Spleen (tissue), 11 donors: ENCODE results near the gene ATP5PO. TPM values are rescaled to one million over a fixed set of nuclear protein-coding genes. Genes with fewer than 3 reads are reported as not detected.
A peak's percentile ranks its signal among the peaks of the same experiment; 100 is the strongest.

Source experiments
- DNase-seq: peaks from one replicate; pipeline ENCODE4 v3.0.0-alpha.2; 2020
- H3K27ac ChIP-seq, 8 donors: fragments of 200-600 bp; sonication (generic) in 7 of 8; 1 replicate in 4 of 8; 2 replicates in 4 of 8; pipeline versions ENCODE4 v1.5.0 to v1.8.0; 2016 to 2021; ENCODE audit warnings: inconsistent platforms in 4 of 8, mild to moderate bottlenecking in 4 of 8, moderate library complexity in 1 of 8
- H3K27me3 ChIP-seq, 7 donors: fragments of 200-600 bp; sonication (generic) in 6 of 7; replicated peaks in 1 of 7; 1 replicate in 4 of 7; 2 replicates in 3 of 7; pipeline versions ENCODE4 v1.5.0 to v1.8.0; 2016 to 2021; ENCODE audit warnings: inconsistent platforms in 3 of 7, mild to moderate bottlenecking in 1 of 7
- H3K36me3 ChIP-seq, 6 donors: fragments of 200-600 bp; sonication (generic) in 5 of 6; 1 replicate in 4 of 6; 2 replicates in 2 of 6; pipeline versions ENCODE4 v1.5.0 to v1.8.0; 2016 to 2021; ENCODE audit warnings: inconsistent platforms in 2 of 6
- H3K4me1 ChIP-seq, 6 donors: fragments of 200-600 bp; sonication (generic) in 5 of 6; 1 replicate in 3 of 6; 2 replicates in 3 of 6; pipeline versions ENCODE4 v1.5.0 to v1.8.0; 2016 to 2021; ENCODE audit warnings: inconsistent platforms in 3 of 6
- H3K4me3 ChIP-seq, 8 donors: fragments of 200-600 bp; sonication (generic) in 7 of 8; 1 replicate in 4 of 8; 2 replicates in 4 of 8; pipeline versions ENCODE4 v1.5.0 to v1.8.0; 2016 to 2021; ENCODE audit warnings: inconsistent platforms in 4 of 8, mild to moderate bottlenecking in 4 of 8, moderate library complexity in 2 of 8
- H3K9me3 ChIP-seq, 8 donors: fragments of 200-600 bp; sonication (generic) in 7 of 8; 1 replicate in 4 of 8; 2 replicates in 4 of 8; pipeline versions ENCODE4 v1.5.0 to v1.8.0; 2016 to 2021; ENCODE audit warnings: inconsistent platforms in 4 of 8
- POLR2A ChIP-seq, 3 donors: fragments of 450-650 bp; IDR thresholded peaks; one replicate each; pipeline ENCODE4 v1.5.1; 2017; ENCODE audit warnings: antibody characterized with exemption in 3 of 3, mild to moderate bottlenecking in 1 of 3
- POLR2AphosphoS5 ChIP-seq, 3 donors: sonication (generic); formaldehyde crosslinking; IDR thresholded peaks; one replicate each; pipeline ENCODE4 v1.5.1; 2017; ENCODE audit warnings: antibody characterized with exemption in 3 of 3
- WGBS, 5 donors: extraction: QIAGEN DNeasy Blood & Tissue Kit in 3 of 5; methylation state at CpG; one replicate each; pipeline versions ENCODE4 v1.1.5 to v1.1.7; 2013 to 2018; 5-methylcytosine and 5-hydroxymethylcytosine counted together
- intact Hi-C: fragments of 100-400 bp; cut with DNase I; formaldehyde crosslinking; loops from one replicate; pipeline ENCODE4 v1.15.0; 2023; ENCODE audit warnings: low total_unique reads
- polyA plus RNA-seq, 3 donors: library from polyadenylated mRNA; stranded (reverse); fragments of 200-250 nt; gene quantifications; one replicate each; pipeline ENCODE4 v1.2.1, GENCODE V29; 2013
- total RNA-seq, 7 donors: library from RNA; depleted of rRNA in 3 of 7; stranded (reverse); fragments of >200 nt in 3 of 7; fragmentation: NEBNext Ultra II Directional in 4 of 7; extraction: Animal tissue kit (Norgen Biotek cat#: 25700) in 4 of 7; gene quantifications; one replicate each; pipeline versions ENCODE4 v1.1.0 to v1.2.1, GENCODE V29; 2016 to 2021
- TF ChIP-seq, protein P1 (sequence below), 11 experiments: fragments of 200-600 bp in 7 of 11; fragments of 450-650 bp in 4 of 11; sonication (generic) in 4 of 11; IDR thresholded peaks in 8 of 11; conservative IDR thresholded peaks in 3 of 11; 1 replicate in 7 of 11; 2 replicates in 4 of 11; pipeline versions ENCODE4 v1.4.0 to v1.8.0; 2016 to 2021; ENCODE audit warnings: antibody characterized with exemption in 11 of 11, inconsistent platforms in 4 of 11, mild to moderate bottlenecking in 1 of 11
- donor health status: healthy with polysubstance abuse.
- donor health status: DM: no; HTN: no; CAD: no; lungs with moderate emphysema.
- donor health status: DM: no; HTN: no; CAD: no.
- donor health status: Bipolar disorder and iron deficiency.
- donor health status: healthy.
- donor health status: DM: no; HTN: no; CAD: no.
- donor health status: DM: yes; HTN: yes; CAD: no.

The ATP5PO gene
- total and polyA plus RNA-seq, 10 donors, result 97.6 to 286 (median 127) TPM

GRCh38 chr21:33883118-33883517 is 32.5 kb downstream of the ATP5PO start:
- WGBS, 5 donors, result 90 to 93% (median 91%) methylated on average over 12 of the region's 12 CpGs
- H3K4me3 ChIP-seq, result no peak overlapping the region
- TF ChIP-seq POLR2AphosphoS5 (IDR thresholded peaks at IDR 0.05), result no peak
- TF ChIP-seq, protein P1, sequence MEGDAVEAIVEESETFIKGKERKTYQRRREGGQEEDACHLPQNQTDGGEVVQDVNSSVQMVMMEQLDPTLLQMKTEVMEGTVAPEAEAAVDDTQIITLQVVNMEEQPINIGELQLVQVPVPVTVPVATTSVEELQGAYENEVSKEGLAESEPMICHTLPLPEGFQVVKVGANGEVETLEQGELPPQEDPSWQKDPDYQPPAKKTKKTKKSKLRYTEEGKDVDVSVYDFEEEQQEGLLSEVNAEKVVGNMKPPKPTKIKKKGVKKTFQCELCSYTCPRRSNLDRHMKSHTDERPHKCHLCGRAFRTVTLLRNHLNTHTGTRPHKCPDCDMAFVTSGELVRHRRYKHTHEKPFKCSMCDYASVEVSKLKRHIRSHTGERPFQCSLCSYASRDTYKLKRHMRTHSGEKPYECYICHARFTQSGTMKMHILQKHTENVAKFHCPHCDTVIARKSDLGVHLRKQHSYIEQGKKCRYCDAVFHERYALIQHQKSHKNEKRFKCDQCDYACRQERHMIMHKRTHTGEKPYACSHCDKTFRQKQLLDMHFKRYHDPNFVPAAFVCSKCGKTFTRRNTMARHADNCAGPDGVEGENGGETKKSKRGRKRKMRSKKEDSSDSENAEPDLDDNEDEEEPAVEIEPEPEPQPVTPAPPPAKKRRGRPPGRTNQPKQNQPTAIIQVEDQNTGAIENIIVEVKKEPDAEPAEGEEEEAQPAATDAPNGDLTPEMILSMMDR (IDR thresholded peaks at IDR 0.05 in 8 of 11, conservative IDR thresholded peaks at IDR 0.05 in 3 of 11), result no peak
- TF ChIP-seq POLR2A (IDR thresholded peaks at IDR 0.05), result no peak
- H3K27ac ChIP-seq, result no peak overlapping the region
- no peaks in the 10 kb centered on the region for H3K36me3 ChIP-seq
- no peaks in the 10 kb centered on the region for H3K27me3 ChIP-seq
- no peaks in the 10 kb centered on the region for H3K9me3 ChIP-seq
- no peak for DNase-seq
- intact Hi-C loops, result no loop called here
- H3K4me1 ChIP-seq, result no peaks in the 10 kb centered on the region

GRCh38 chr21:33881689-33882440 is 33.7 kb downstream of the ATP5PO start:
- no peak overlapping the region for H3K4me3 ChIP-seq
- peak; percentile 24 for DNase-seq
- TF ChIP-seq, protein P1 (IDR thresholded peaks at IDR 0.05 in 8 of 11, conservative IDR thresholded peaks at IDR 0.05 in 3 of 11), result no peak
- no peak for TF ChIP-seq POLR2AphosphoS5 (IDR thresholded peaks at IDR 0.05)
- intact Hi-C loops, result no loop called here
- H3K9me3 ChIP-seq, result no peaks in the 10 kb centered on the region
- H3K27me3 ChIP-seq, result no peaks in the 10 kb centered on the region
- WGBS, 5 donors, result 63 to 74% (median 67%) methylated on average over 9 of the region's 9 CpGs
- H3K27ac ChIP-seq, result no peak overlapping the region
- H3K36me3 ChIP-seq, result no peaks in the 10 kb centered on the region
- H3K4me1 ChIP-seq, result no peaks in the 10 kb centered on the region

- TF ChIP-seq POLR2A (IDR thresholded peaks at IDR 0.05) (no peak), POLR2AphosphoS5 (IDR thresholded peaks at IDR 0.05) (no peak)
- TF ChIP-seq, protein P1 (IDR thresholded peaks at IDR 0.05 in 8 of 11, conservative IDR thresholded peaks at IDR 0.05 in 3 of 11), result no peak
- 84 to 92% (median 91%) methylated on average over 11 to 13 of the region's 13 CpGs for WGBS, 5 donors
- H3K27ac ChIP-seq, result no peak overlapping the region
- no peaks in the 10 kb centered on the region for H3K4me1 ChIP-seq
- H3K9me3 ChIP-seq, result no peaks in the 10 kb centered on the region
- intact Hi-C loops, result no loop called here
- no peaks in the 10 kb centered on the region for H3K36me3 ChIP-seq
- no peak overlapping the region for H3K4me3 ChIP-seq
- no peaks in the 10 kb centered on the region for H3K27me3 ChIP-seq
- peak; percentile 40 for DNase-seq
Measured at GRCh38 chr21:33880626-33881025, 35.0 kb downstream of the ATP5PO start.

- DNase-seq, result peak; percentile 41
- TF ChIP-seq, protein P1 (IDR thresholded peaks at IDR 0.05 in 8 of 11, conservative IDR thresholded peaks at IDR 0.05 in 3 of 11), result no peak
- TF ChIP-seq POLR2A (IDR thresholded peaks at IDR 0.05) (no peak), POLR2AphosphoS5 (IDR thresholded peaks at IDR 0.05) (no peak)
- intact Hi-C loops, result no loop called here
Measured at GRCh38 chr21:33878824-33879223, 36.8 kb downstream of the ATP5PO start.

More at GRCh38 chr21:33878824-33879223, 36.8 kb downstream of the ATP5PO start:
- Histone ChIP-seq H3K36me3 (no peaks in the 10 kb centered on the region), H3K4me3 (no peak overlapping the region), H3K27me3 (no peaks in the 10 kb centered on the region), H3K4me1 (no peaks in the 10 kb centered on the region), H3K9me3 (no peaks in the 10 kb centered on the region), H3K27ac (no peak overlapping the region)
- WGBS, 5 donors, result 85 to 96% (median 90%) methylated on average over 6 of the region's 6 CpGs
